Mesothelial cell of epicardium (in vitro differentiated cells): Measurements from ENCODE around the gene NR3C2. TPM values are rescaled to one million over a fixed set of nuclear protein-coding genes. Genes with fewer than 3 reads are reported as not detected.

ENCODE experiments used
- DNase-seq, 2 experiments: peaks; one replicate each; pipeline ENCODE4 v3.0.0; 2021; ENCODE audit warnings: low spot score in 2 of 2; ENCODE audit not compliant: unreplicated experiment in 2 of 2
- H3K27ac Mint-ChIP-seq: 2 replicates; pipeline ENCODE4 v1.8.0; 2021; ENCODE audit warnings: mixed read lengths
- H3K27me3 Mint-ChIP-seq: 2 replicates; pipeline ENCODE4 v1.8.0; 2021; ENCODE audit warnings: low read depth, mixed read lengths
- H3K36me3 Mint-ChIP-seq: 2 replicates; pipeline ENCODE4 v1.8.0; 2021; ENCODE audit warnings: mixed read lengths
- H3K4me1 Mint-ChIP-seq: 2 replicates; pipeline ENCODE4 v1.8.0; 2021; ENCODE audit warnings: mixed read lengths
- H3K4me3 Mint-ChIP-seq: 2 replicates; pipeline ENCODE4 v1.8.0; 2021; ENCODE audit warnings: mild to moderate bottlenecking, moderate library complexity, mixed read lengths
- H3K9me3 Mint-ChIP-seq: 2 replicates; pipeline ENCODE4 v1.8.0; 2021; ENCODE audit warnings: mixed read lengths
- total RNA-seq: library from RNA; stranded (reverse); gene quantifications from 3 replicates; pipeline ENCODE4 v1.2.1, GENCODE V29; 2021
- TF ChIP-seq, protein P1 (sequence below): fragments of 200-600 bp; sonication (generic); IDR thresholded peaks from one replicate; pipeline ENCODE4 v1.5.0; 2021; ENCODE audit warnings: antibody characterized with exemption; ENCODE audit not compliant: unreplicated experiment

The NR3C2 gene
- total RNA-seq, 1 donor from 2014 or later: 5.2 TPM

DNA sequence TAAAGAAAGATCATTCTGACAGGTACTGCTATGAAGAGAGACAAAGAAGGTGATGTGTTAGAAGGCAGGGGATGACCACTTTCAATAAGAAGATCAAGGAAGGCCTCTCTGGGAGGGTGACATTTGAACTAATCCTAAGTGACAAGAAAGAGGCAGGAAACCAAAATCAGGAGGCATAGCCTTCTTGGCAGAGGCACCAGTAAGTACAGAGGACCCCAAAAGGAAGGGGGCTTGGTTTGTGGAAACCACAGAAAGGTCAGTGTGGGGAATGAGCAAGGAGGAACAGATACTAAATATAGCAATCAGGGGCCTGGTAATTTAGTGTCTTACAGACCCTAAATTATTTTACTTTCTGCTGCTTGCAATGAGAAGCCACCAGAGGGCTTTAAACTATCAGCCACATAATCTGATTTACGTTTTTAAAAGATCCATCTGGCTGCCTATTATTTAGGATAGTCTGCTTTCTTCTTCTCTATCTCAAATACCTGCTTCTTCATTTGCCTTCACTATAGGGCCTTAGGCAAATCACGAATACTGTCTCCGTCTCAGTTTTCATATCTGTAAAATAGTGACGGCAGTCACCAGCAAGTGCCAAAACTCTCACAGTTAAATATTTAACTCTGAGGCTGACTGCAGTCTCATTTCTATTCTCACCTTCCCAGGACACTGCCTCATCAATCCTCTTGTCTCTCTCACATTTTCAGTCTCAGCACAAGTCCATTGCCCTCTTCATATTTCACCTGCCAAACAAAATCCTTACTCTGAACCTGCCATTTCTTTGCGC, 16.7 kb downstream of the NR3C2 start:
- no peak overlapping the region for H3K27ac Mint-ChIP-seq
- H3K4me3 Mint-ChIP-seq: no peak overlapping the region
- H3K27me3 Mint-ChIP-seq: peaks cover 20% of the 10 kb centered on the region
- H3K36me3 Mint-ChIP-seq: no peaks in the 10 kb centered on the region
- no peaks in the 10 kb centered on the region for H3K4me1 Mint-ChIP-seq
- TF ChIP-seq, protein P1, sequence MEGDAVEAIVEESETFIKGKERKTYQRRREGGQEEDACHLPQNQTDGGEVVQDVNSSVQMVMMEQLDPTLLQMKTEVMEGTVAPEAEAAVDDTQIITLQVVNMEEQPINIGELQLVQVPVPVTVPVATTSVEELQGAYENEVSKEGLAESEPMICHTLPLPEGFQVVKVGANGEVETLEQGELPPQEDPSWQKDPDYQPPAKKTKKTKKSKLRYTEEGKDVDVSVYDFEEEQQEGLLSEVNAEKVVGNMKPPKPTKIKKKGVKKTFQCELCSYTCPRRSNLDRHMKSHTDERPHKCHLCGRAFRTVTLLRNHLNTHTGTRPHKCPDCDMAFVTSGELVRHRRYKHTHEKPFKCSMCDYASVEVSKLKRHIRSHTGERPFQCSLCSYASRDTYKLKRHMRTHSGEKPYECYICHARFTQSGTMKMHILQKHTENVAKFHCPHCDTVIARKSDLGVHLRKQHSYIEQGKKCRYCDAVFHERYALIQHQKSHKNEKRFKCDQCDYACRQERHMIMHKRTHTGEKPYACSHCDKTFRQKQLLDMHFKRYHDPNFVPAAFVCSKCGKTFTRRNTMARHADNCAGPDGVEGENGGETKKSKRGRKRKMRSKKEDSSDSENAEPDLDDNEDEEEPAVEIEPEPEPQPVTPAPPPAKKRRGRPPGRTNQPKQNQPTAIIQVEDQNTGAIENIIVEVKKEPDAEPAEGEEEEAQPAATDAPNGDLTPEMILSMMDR: no peak
- no peak for DNase-seq
- H3K9me3 Mint-ChIP-seq: no peaks in the 10 kb centered on the region

DNA sequence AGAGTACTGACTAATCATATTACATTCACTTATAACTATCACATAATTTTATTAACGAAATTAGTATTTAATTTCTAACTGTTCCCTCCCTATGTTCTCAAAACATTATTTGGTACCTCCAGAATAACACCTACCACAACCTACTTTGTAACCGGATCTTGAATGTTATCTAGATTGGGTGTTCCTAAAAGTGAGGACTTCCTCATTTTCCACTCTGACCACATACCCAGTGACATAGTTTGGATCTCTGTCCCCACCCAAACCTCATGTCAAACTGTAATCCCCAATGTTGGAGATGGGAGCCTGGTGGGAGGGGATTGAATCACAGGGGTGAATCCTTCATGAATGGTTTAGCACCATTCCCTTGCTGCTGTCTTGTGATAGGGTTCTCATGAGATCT, 21.8 kb downstream of the NR3C2 start:
- TF ChIP-seq, protein P1: no peak
- H3K27ac Mint-ChIP-seq: no peak overlapping the region
- H3K9me3 Mint-ChIP-seq: no peaks in the 10 kb centered on the region
- DNase-seq: no peak
- H3K36me3 Mint-ChIP-seq: no peaks in the 10 kb centered on the region
- peaks cover 1% of the 10 kb centered on the region for H3K4me1 Mint-ChIP-seq
- H3K27me3 Mint-ChIP-seq: no peaks in the 10 kb centered on the region
- no peak overlapping the region for H3K4me3 Mint-ChIP-seq

DNA sequence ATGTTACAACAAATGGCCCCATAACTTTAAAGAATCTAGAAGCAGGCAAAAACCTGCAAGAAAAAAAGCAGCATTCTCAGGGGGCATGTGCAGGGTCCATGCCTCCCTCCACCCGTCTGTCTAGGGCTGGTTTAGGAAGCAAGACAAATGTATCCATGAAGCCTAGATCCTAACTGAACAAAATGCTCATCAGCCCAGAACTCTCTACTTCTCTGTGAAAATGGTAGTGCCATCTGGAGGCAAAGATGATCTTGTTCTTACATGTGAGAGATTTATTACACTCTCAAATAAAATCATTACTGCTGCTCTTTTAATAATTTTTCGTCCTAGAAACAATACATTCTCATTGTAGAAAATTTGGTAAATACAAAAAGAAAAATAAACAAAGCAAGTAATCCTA, 26.7 kb downstream of the NR3C2 start:
- H3K4me1 Mint-ChIP-seq: peaks cover 5% of the 10 kb centered on the region
- H3K9me3 Mint-ChIP-seq: no peaks in the 10 kb centered on the region
- H3K4me3 Mint-ChIP-seq: no peak overlapping the region
- H3K27ac Mint-ChIP-seq: no peak overlapping the region
- H3K27me3 Mint-ChIP-seq: peaks cover 2% of the 10 kb centered on the region
- H3K36me3 Mint-ChIP-seq: no peaks in the 10 kb centered on the region
- TF ChIP-seq, protein P1: no peak
- no peak for DNase-seq

DNA sequence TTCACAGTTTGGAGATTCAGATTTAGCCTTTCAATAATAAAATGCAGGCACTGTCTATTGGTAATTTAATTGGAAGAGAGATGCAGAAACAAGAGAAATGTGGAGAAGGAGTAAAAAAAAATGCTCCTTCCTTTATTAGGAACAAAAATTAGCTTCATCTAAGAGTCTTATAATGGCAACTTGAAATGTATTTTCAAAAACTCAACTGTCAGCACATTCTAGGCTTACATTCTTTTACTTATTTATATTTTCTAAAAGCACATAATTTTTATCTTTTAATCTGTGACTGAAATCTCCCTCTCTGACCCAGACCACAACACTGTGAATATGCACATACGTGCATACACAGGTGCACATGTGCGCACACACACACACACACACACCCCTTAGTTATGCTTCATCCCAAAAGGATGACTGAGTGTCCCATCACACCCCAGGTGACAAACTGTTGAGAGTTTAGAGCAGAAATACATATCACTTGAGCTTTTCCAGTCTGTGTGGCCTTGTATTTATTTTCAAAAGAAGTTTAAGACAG, 29.7 kb downstream of the NR3C2 start:
- Mint-ChIP-seq H3K36me3 (no peaks in the 10 kb centered on the region), H3K4me3 (no peak overlapping the region), H3K27me3 (peaks cover 2% of the 10 kb centered on the region), H3K9me3 (no peaks in the 10 kb centered on the region), H3K4me1 (peaks cover 5% of the 10 kb centered on the region), H3K27ac (no peak overlapping the region)
- TF ChIP-seq, protein P1: no peak
- DNase-seq: no peak

DNA sequence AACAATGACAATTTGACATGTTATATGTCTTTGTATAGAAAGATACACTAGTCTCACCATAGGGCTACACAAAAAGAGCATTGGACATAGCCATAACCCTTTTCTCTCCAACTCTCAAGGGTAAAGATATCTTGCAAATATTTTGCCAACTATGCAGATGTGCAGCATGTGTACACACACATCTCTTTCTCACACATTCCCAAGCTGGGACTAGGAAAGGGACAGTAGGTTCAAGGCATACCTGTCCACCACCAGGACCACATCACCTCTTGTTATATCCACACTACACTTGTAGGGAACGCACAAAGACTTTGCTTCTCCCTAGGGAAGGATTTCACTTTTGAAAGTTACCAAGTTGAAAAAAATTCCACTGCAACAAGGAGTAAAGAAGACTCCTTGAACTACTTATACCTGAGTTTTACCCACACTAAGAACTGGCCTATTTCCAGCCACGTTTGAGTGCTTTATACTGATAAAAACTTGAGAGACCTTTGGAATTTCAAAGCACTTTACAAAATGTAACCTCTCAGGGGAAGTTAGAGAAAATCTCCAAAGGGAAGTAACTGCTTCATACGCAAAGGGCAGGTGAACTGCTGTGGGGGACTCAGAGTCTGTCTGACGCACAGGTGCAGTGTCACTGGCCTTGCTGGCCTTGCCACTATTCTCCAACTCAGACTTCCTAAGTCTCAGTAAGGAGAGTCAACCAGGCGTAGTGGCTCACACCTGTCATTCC, 36.9 kb downstream of the NR3C2 start:
- no peak overlapping the region for H3K27ac Mint-ChIP-seq
- no peaks in the 10 kb centered on the region for H3K27me3 Mint-ChIP-seq
- no peak for DNase-seq
- H3K4me3 Mint-ChIP-seq: no peak overlapping the region
- H3K9me3 Mint-ChIP-seq: no peaks in the 10 kb centered on the region
- H3K4me1 Mint-ChIP-seq: no peaks in the 10 kb centered on the region
- no peaks in the 10 kb centered on the region for H3K36me3 Mint-ChIP-seq
- TF ChIP-seq, protein P1: no peak
